K562 (cell line): ENCODE results near the gene RGS12. TPM values are rescaled to one million over a fixed set of nuclear protein-coding genes. Genes with fewer than 3 reads are reported as not detected.

Experiments used
- ATAC-seq: fragments of 200-7000 bp; cut with Tn5 transposase; 3 replicates; pipeline ENCODE4 v1.9.1; 2020; ENCODE audit warnings: moderate library complexity
- BruUV-seq: library from RNA; stranded (reverse); fragments of 400-500 nt; replicated peaks from 2 replicates; lab custom pipeline; 2021; lab: Mats Ljungman, UMichigan
- CTCF ChIA-PET: fragments of 300-600 bp; formaldehyde crosslinking; extraction: SDS; loops from one replicate; lab custom pipeline; 2021; ENCODE audit warnings: low intra/inter-chr PET ratio; lab: Yijun Ruan, JAX
- POLR2A ChIA-PET: fragments of 300-600, 350-650 bp; sonication (Branson Sonifier 250); formaldehyde crosslinking; extraction: SDS; loops from one replicate; lab custom pipeline; 2021; ENCODE audit warnings: antibody characterized with exemption, inconsistent platforms; lab: Yijun Ruan, JAX
- DNase-seq, 4 experiments: peaks; one replicate each; pipeline versions ENCODE4 v3.0.0 to v3.0.0-alpha.2; 2011 to 2018; ENCODE audit warnings: low spot score in 3 of 4, mixed read lengths in 3 of 4; ENCODE audit errors: extremely low read depth in 1 of 4
- FAIRE-seq: peaks from 2 replicates; lab custom pipeline; 2011; peaks lifted over from hg19 to GRCh38; lab: Jason Lieb, UNC
- H2AFZ ChIP-seq: 2 replicates; pipeline ENCODE4 v1.6.0; 2011; ENCODE audit warnings: low read depth, low read length, control low read depth, inconsistent platforms
- H3K27ac ChIP-seq: fragments of 200-600 bp; 3 replicates; pipeline ENCODE4 v1.8.0; 2011; ENCODE audit warnings: low read depth, mild to moderate bottlenecking, control low read depth, inconsistent platforms, low read length, moderate library complexity, mixed read lengths; ENCODE audit errors: extremely low read depth
- H3K27me3 ChIP-seq, 2 experiments: fragments of 300-600 bp in 1 of 2; 2 replicates in 1 of 2; 3 replicates in 1 of 2; pipeline versions ENCODE4 v1.6.0 to v1.8.0; 2011; ENCODE audit warnings: inconsistent platforms in 2 of 2, low read length in 2 of 2, mild to moderate bottlenecking in 1 of 2, mixed read lengths in 1 of 2, moderate library complexity in 1 of 2; ENCODE audit not compliant: control insufficient read depth in 2 of 2, insufficient read depth in 2 of 2
- H3K36me3 ChIP-seq: fragments of 300-600 bp; 3 replicates; pipeline ENCODE4 v1.8.0; 2011; ENCODE audit warnings: mild to moderate bottlenecking, low read length, inconsistent platforms; ENCODE audit not compliant: control insufficient read depth, insufficient read depth
- H3K4me1 ChIP-seq, 2 experiments: fragments of 200-600 bp in 1 of 2; replicated peaks in 1 of 2; 2 replicates in 1 of 2; 3 replicates in 1 of 2; pipeline versions ENCODE4 v1.5.1 to v1.8.0; 2011; ENCODE audit warnings: inconsistent platforms in 2 of 2, low read length in 2 of 2, mild to moderate bottlenecking in 1 of 2, mixed read lengths in 1 of 2, moderate library complexity in 1 of 2; ENCODE audit not compliant: control insufficient read depth in 2 of 2, insufficient read depth in 2 of 2
- H3K4me2 ChIP-seq: 2 replicates; pipeline ENCODE4 v1.6.1; 2011; ENCODE audit warnings: low read length, control low read depth, inconsistent platforms, mixed read lengths; ENCODE audit not compliant: insufficient read depth
- H3K4me3 ChIP-seq: fragments of 200-600 bp; sonication (generic), shearing (Covaris generic); 2 replicates; pipeline ENCODE4 v1.5.1; 2016; ENCODE audit warnings: control low read depth, inconsistent platforms
- H3K79me2 ChIP-seq: fragments of 200-600 bp; 3 replicates; pipeline ENCODE4 v1.8.0; 2011; ENCODE audit warnings: low read length, inconsistent platforms; ENCODE audit not compliant: control insufficient read depth, insufficient read depth
- H3K9ac ChIP-seq, 2 experiments: 2 replicates each; pipeline versions ENCODE4 v1.6.0 to v1.6.1; 2011; ENCODE audit warnings: low read depth in 2 of 2, low read length in 2 of 2, control low read depth in 1 of 2, inconsistent platforms in 1 of 2, mild to moderate bottlenecking in 1 of 2, mixed read lengths in 1 of 2; ENCODE audit not compliant: insufficient read depth in 1 of 2
- H3K9me1 ChIP-seq: one replicate; pipeline ENCODE4 v1.6.0; 2011; ENCODE audit warnings: inconsistent platforms, mild to moderate bottlenecking, low read length, moderate library complexity; ENCODE audit not compliant: control insufficient read depth, insufficient read depth
- H3K9me3 ChIP-seq: replicated peaks from 2 replicates; pipeline ENCODE4 v1.5.1; 2011; ENCODE audit warnings: low read depth, low read length, inconsistent platforms; ENCODE audit not compliant: control insufficient read depth, insufficient read depth
- H4K20me1 ChIP-seq: replicated peaks from 2 replicates; pipeline ENCODE4 v1.6.1; 2011; ENCODE audit warnings: low read length, inconsistent platforms, mixed read lengths; ENCODE audit not compliant: control insufficient read depth, insufficient read depth
- MTA3 ChIP-seq: fragments of 450-650 bp; formaldehyde crosslinking; IDR thresholded peaks from 2 replicates; pipeline ENCODE4 v1.6.1; 2017; ENCODE audit warnings: mild to moderate bottlenecking, borderline replicate concordance
- NR2C1 ChIP-seq, 2 experiments: fragments of 450-650 bp; IDR thresholded peaks; 2 replicates each; pipeline ENCODE4 v1.6.1; 2017; ENCODE audit warnings: mild to moderate bottlenecking in 2 of 2, antibody characterized with exemption in 1 of 2, inconsistent platforms in 1 of 2, missing compliant biosample characterization in 1 of 2, missing genetic modification characterization in 1 of 2
- RCOR1 ChIP-seq, 2 experiments: IDR thresholded peaks; 2 replicates each; pipeline ENCODE4 v1.6.1; 2012; ENCODE audit warnings: low read depth in 2 of 2, low read length in 2 of 2, borderline replicate concordance in 1 of 2, improper control_type of control experiment in 1 of 2
- REST ChIP-seq, 2 experiments: fragments of 450-650 bp; formaldehyde crosslinking in 1 of 2; IDR thresholded peaks; 2 replicates each; pipeline versions ENCODE4 v1.4.0 to v1.6.1; 2014 to 2020; ENCODE audit warnings: mild to moderate bottlenecking in 2 of 2, borderline replicate concordance in 1 of 2, low read depth in 1 of 2
- TBL1XR1 ChIP-seq, 2 experiments: IDR thresholded peaks; 2 replicates each; pipeline ENCODE4 v1.6.1; 2012; ENCODE audit warnings: improper control_type of control experiment in 2 of 2, low read length in 2 of 2, mild to moderate bottlenecking in 1 of 2
- USF1 ChIP-seq: sonication (generic); formaldehyde crosslinking; IDR thresholded peaks from 2 replicates; pipeline ENCODE4 v1.9.0; 2022; ENCODE audit warnings: mild to moderate bottlenecking, missing genetic modification reagents
- ZBTB17 ChIP-seq: fragments of 450-650 bp; formaldehyde crosslinking; IDR thresholded peaks from 2 replicates; pipeline ENCODE4 v1.4.0; 2020; ENCODE audit warnings: mild to moderate bottlenecking
- ZNF77 ChIP-seq: fragments of 250-450 bp; sonication (Bioruptor Pico); IDR thresholded peaks from 2 replicates; pipeline ENCODE4 v1.5.0; 2020
- ZNF785 ChIP-seq: fragments of 250-450 bp; sonication (Bioruptor Pico); IDR thresholded peaks from 2 replicates; pipeline ENCODE4 v1.4.0; 2020; ENCODE audit warnings: mild to moderate bottlenecking
- WGBS: fragments of 100-300 bp; shearing (Covaris generic); methylation state at CpG from one replicate; pipeline ENCODE4 v1.1.6; 2016; ENCODE audit warnings: low coverage, mixed read lengths; ENCODE audit not compliant: insufficient coverage; ENCODE audit errors: missing lambda C conversion rate; 5-methylcytosine and 5-hydroxymethylcytosine counted together
- in situ Hi-C: fragments of 300-500 bp; cut with MboI; formaldehyde crosslinking; loops from 4 replicates; pipeline ENCODE4 v1.15.0; 2018; ENCODE audit warnings: inconsistent platforms, mixed read lengths
- intact Hi-C: fragments of 100-400 bp; cut with micrococcal nuclease; formaldehyde crosslinking; loops from 2 replicates; pipeline ENCODE4 v1.14.2; 2022
- polyA plus RNA-seq, 8 experiments: library from polyadenylated mRNA; depleted of rRNA in 4 of 8; stranded (reverse) in 5 of 8; unstranded in 3 of 8; fragments of >200 nt; fragmentation: Nextera tagmentation in 2 of 8; fragmentation: Illumina TruSeq in 1 of 8; extraction: Ambion mirVana in 2 of 8; extraction: Trizol in 1 of 8; gene quantifications; 2 replicates each; pipeline versions ENCODE4 v1.2.1 to v1.2.3, GENCODE V29; 2011 to 2014; ENCODE audit warnings: inconsistent platforms in 1 of 8, missing spikeins in 1 of 8
- total RNA-seq, 7 experiments: library from RNA; depleted of rRNA in 6 of 7; stranded (reverse); fragments of >200 nt in 6 of 7; fragmentation: Illumina TruSeq in 2 of 7; extraction: Trizol in 2 of 7; gene quantifications; 2 replicates each; pipeline versions ENCODE4 v1.2.1 to v1.2.3, GENCODE V29; 2011 to 2021; ENCODE audit warnings: low replicate concordance in 1 of 7

The RGS12 gene
- total and polyA plus RNA-seq, 9 of the 15 experiments (the other 6 are each of a cell fraction or from before 2014, with no cell fraction given) = 0.30 to 8.8 (median 5.5) TPM

GRCh38 chr4:3292571-3293400 is at the start of gene RGS12 (continued):
- TF ChIP-seq RCOR1 (IDR thresholded peaks at IDR 0.05; ENCODE audit: borderline replicate concordance in 1 of 2, low read depth in 2 of 2, low read length in 2 of 2) = no peak
- TF ChIP-seq ZBTB17 (CRISPR knock-in tag) = 0 out of 2 replicates have a peak, but pooled peaks have one; percentile 35
- TF ChIP-seq MTA3 = peak; percentile 39; the same call in 1 of the 2 replicates
- TF ChIP-seq TBL1XR1 (IDR thresholded peaks at IDR 0.05; ENCODE audit: low read length in 2 of 2) = no peak
- no peak for TF ChIP-seq ZNF77

GRCh38 chr4:3243136-3243780 is 49.6 kb upstream of the RGS12 start:
- Histone ChIP-seq H3K9me1 (no peaks in the 10 kb centered on the region), H3K4me3 (no peak overlapping the region), H3K9me3 (no peaks in the 10 kb centered on the region), H3K4me2 (no peak overlapping the region), H3K9ac (peak overlapping the region in 1 of 2 experiments; percentile 60; a peak in 2 of 4 replicates), H3K4me1 (peaks cover 22 to 63% of the 10 kb centered on the region in 2 experiments; a peak in 4 of 5 replicates), H3K79me2 (no peaks in the 10 kb centered on the region), H3K27ac (no peak overlapping the region), H2AFZ (no peak overlapping the region), H3K27me3 (peaks cover 0 to 4% of the 10 kb centered on the region in 2 experiments; a peak in 1 of 5 replicates), H4K20me1 (peaks cover 4% of the 10 kb centered on the region), H3K36me3 (peaks cover 8% of the 10 kb centered on the region; the same call in 1 of the 3 replicates)
- no peak for ATAC-seq
- FAIRE-seq = no peak
- DNase-seq = peak in 2 of 4 experiments; percentile 33
- POLR2A ChIA-PET = interaction anchor here (0.6 to 1.5 kb wide), 6 partner anchors 15 to 198 kb away, joined by 3 to 5 read pairs (median 3); partner anchors contain the start of gene HGFAC
- WGBS = 67% methylated on average over 18 of the region's 23 CpGs
- in situ Hi-C loops = no loop called here
- intact Hi-C loops = loop anchor here (5.0 kb wide), 1 partner anchor 199 kb away; the partner anchor contains the start of gene HGFAC
- no TSS peak for BruUV-seq
- CTCF ChIA-PET = no interaction called here
- peak; percentile 64; the same call in 1 of the 2 replicates for TF ChIP-seq USF1 (CRISPR knock-in tag)
- no peak for TF ChIP-seq ZNF785 (CRISPR knock-in tag)
- peak; percentile 50 for TF ChIP-seq REST (IDR thresholded peaks at IDR 0.05; ENCODE audit: borderline replicate concordance)
- no peak for TF ChIP-seq REST (CRISPR knock-in tag; IDR thresholded peaks at IDR 0.05; ENCODE audit: low read depth)
- TF ChIP-seq NR2C1 (IDR thresholded peaks at IDR 0.05) = no peak
- TF ChIP-seq NR2C1 (tag; IDR thresholded peaks at IDR 0.05) = no peak
